HepG2 (cell line): Measurements from ENCODE around the gene CST11. TPM values are rescaled to one million over a fixed set of nuclear protein-coding genes. Genes with fewer than 3 reads are reported as not detected.

ENCODE experiments used
- ATAC-seq: fragments of 200-7000 bp; cut with Tn5 transposase; 3 replicates; pipeline ENCODE4 v1.9.1; 2020; ENCODE audit warnings: mild to moderate bottlenecking, moderate library complexity
- BruUV-seq: library from RNA; stranded (reverse); fragments of 400-500 nt; replicated peaks from 2 replicates; lab custom pipeline; 2021; lab: Mats Ljungman, UMichigan
- CTCF ChIA-PET: fragments of 300-600 bp; formaldehyde crosslinking; extraction: SDS; loops from one replicate; lab custom pipeline; 2021; ENCODE audit warnings: low total read pairs, inconsistent platforms, low intra/inter-chr PET ratio; lab: Yijun Ruan, JAX
- POLR2A ChIA-PET: fragments of 350-600 bp; sonication (Branson Sonifier 250); formaldehyde crosslinking; loops from one replicate; lab custom pipeline; 2020; ENCODE audit warnings: antibody characterized with exemption, inconsistent platforms; lab: Yijun Ruan, JAX
- DNase-seq: peaks from one replicate; pipeline ENCODE4 v3.0.0-alpha.2; 2015; ENCODE audit warnings: low spot score
- FAIRE-seq: peaks from 3 replicates; lab custom pipeline; 2011; peaks lifted over from hg19 to GRCh38; lab: Jason Lieb, UNC
- H2AFZ ChIP-seq: one replicate; pipeline ENCODE4 v1.6.1; 2011; ENCODE audit warnings: low read length, inconsistent platforms
- H3K27ac ChIP-seq: fragments of 300-600 bp; 3 replicates; pipeline ENCODE4 v1.8.0; 2011; ENCODE audit warnings: mixed run types, mild to moderate bottlenecking, mixed read lengths, low read length, inconsistent platforms; ENCODE audit not compliant: insufficient read depth; ENCODE audit errors: extremely low read length
- H3K27me3 ChIP-seq, 2 experiments: fragments of 200-600 bp in 1 of 2; 2 replicates in 1 of 2; 3 replicates in 1 of 2; pipeline versions ENCODE4 v1.6.0 to v1.8.0; 2011; ENCODE audit warnings: low read length in 2 of 2, mild to moderate bottlenecking in 2 of 2, moderate library complexity in 2 of 2, inconsistent platforms in 1 of 2; ENCODE audit not compliant: insufficient read depth in 2 of 2, control insufficient read depth in 1 of 2
- H3K36me3 ChIP-seq, 2 experiments: fragments of 200-600 bp in 1 of 2; replicated peaks in 1 of 2; 2 replicates in 1 of 2; 3 replicates in 1 of 2; pipeline versions ENCODE4 v1.5.1 to v1.8.0; 2011; ENCODE audit warnings: low read length in 2 of 2, inconsistent platforms in 1 of 2; ENCODE audit not compliant: insufficient read depth in 2 of 2, control insufficient read depth in 1 of 2
- H3K4me1 ChIP-seq: 2 replicates; pipeline ENCODE4 v1.5.1; 2012; ENCODE audit warnings: low read length, inconsistent platforms; ENCODE audit not compliant: insufficient read depth
- H3K4me2 ChIP-seq: 2 replicates; pipeline ENCODE4 v1.6.0; 2011; ENCODE audit warnings: low read depth, low read length, inconsistent platforms
- H3K4me3 ChIP-seq, 3 experiments: fragments of 200-600 bp in 1 of 3; sonication (generic), shearing (Covaris generic) in 1 of 3; replicated peaks in 1 of 3; 2 replicates each; pipeline ENCODE4 v1.5.1; 2011 to 2016; ENCODE audit warnings: low read length in 3 of 3, inconsistent platforms in 2 of 3, low read depth in 2 of 3, mild to moderate bottlenecking in 2 of 3, control low read depth in 1 of 3, mixed read lengths in 1 of 3; ENCODE audit not compliant: insufficient read depth in 1 of 3
- H3K79me2 ChIP-seq: one replicate; pipeline ENCODE4 v1.6.1; 2011; ENCODE audit warnings: low read length, inconsistent platforms; ENCODE audit not compliant: insufficient read depth
- H3K9ac ChIP-seq: 2 replicates; pipeline ENCODE4 v1.6.0; 2011; ENCODE audit warnings: mild to moderate bottlenecking, low read depth, low read length, inconsistent platforms; ENCODE audit not compliant: insufficient read depth
- H3K9me3 ChIP-seq: 2 replicates; pipeline ENCODE4 v1.5.1; 2012; ENCODE audit warnings: mild to moderate bottlenecking, low read length
- H4K20me1 ChIP-seq: 2 replicates; pipeline ENCODE4 v1.6.0; 2011; ENCODE audit warnings: inconsistent platforms, mild to moderate bottlenecking, low read length, moderate library complexity; ENCODE audit not compliant: insufficient read depth
- DBP ChIP-seq: sonication (generic); formaldehyde crosslinking; IDR thresholded peaks from 2 replicates; pipeline ENCODE4 v1.4.0; 2020; ENCODE audit warnings: missing genetic modification reagents; ENCODE audit errors: not compliant biosample characterization
- DNMT1 ChIP-seq: sonication (generic); formaldehyde crosslinking; IDR thresholded peaks from 2 replicates; pipeline ENCODE4 v1.5.1; 2020; ENCODE audit warnings: mild to moderate bottlenecking, missing genetic modification reagents
- MAZ ChIP-seq, 2 experiments: sonication (generic) in 1 of 2; formaldehyde crosslinking in 1 of 2; IDR thresholded peaks; 2 replicates each; pipeline versions ENCODE4 v1.5.0 to v1.6.1; 2012 to 2020; ENCODE audit warnings: low read depth in 2 of 2, mild to moderate bottlenecking in 2 of 2, borderline replicate concordance in 1 of 2, improper control_type of control experiment in 1 of 2, low read length in 1 of 2, missing genetic modification reagents in 1 of 2, moderate library complexity in 1 of 2
- RFX3 ChIP-seq: IDR thresholded peaks from 2 replicates; pipeline ENCODE4 v1.6.1; 2016; ENCODE audit warnings: missing biosample characterization, missing genetic modification reagents
- ZBTB20 ChIP-seq: sonication (generic); formaldehyde crosslinking; IDR thresholded peaks from 2 replicates; pipeline ENCODE4 v1.8.1; 2023; ENCODE audit warnings: missing genetic modification reagents, low read depth, mild to moderate bottlenecking, borderline replicate concordance
- ZFP36L1 ChIP-seq: sonication (generic); formaldehyde crosslinking; IDR thresholded peaks from 2 replicates; pipeline ENCODE4 v1.8.0; 2022; ENCODE audit warnings: mild to moderate bottlenecking, missing genetic modification reagents, moderate library complexity
- ZNF234 ChIP-seq: sonication (generic); formaldehyde crosslinking; conservative IDR thresholded peaks from 2 replicates; pipeline ENCODE4 v1.5.1; 2020; ENCODE audit warnings: mild to moderate bottlenecking, missing genetic modification reagents
- ZNF317 ChIP-seq: sonication (generic); formaldehyde crosslinking; IDR thresholded peaks from 2 replicates; pipeline ENCODE4 v1.5.0; 2020; ENCODE audit warnings: mild to moderate bottlenecking, missing genetic modification reagents
- ZNF547 ChIP-seq: sonication (generic); formaldehyde crosslinking; IDR thresholded peaks from 2 replicates; pipeline ENCODE4 v1.5.1; 2020; ENCODE audit warnings: mild to moderate bottlenecking, missing genetic modification reagents
- ZNF564 ChIP-seq: sonication (generic); formaldehyde crosslinking; IDR thresholded peaks from 2 replicates; pipeline ENCODE4 v1.8.1; 2023; ENCODE audit warnings: mild to moderate bottlenecking, missing genetic modification reagents
- ZSCAN12 ChIP-seq: sonication (generic); formaldehyde crosslinking; IDR thresholded peaks from 2 replicates; pipeline ENCODE4 v1.9.0; 2021; ENCODE audit warnings: mild to moderate bottlenecking, missing genetic modification reagents
- WGBS: methylation state at CpG from one replicate; pipeline ENCODE4 v1.1.6; 2017; ENCODE audit warnings: low lambda C conversion rate; 5-methylcytosine and 5-hydroxymethylcytosine counted together
- in situ Hi-C: cut with HindIII; loops from 2 replicates; pipeline ENCODE4 v1.10.0; 2017; ENCODE audit warnings: low pct_unique_long_range_greater_than_20kb; ENCODE audit not compliant: extremely low pct_ligation_motif_present
- intact Hi-C: fragments of 100-400 bp; cut with micrococcal nuclease; formaldehyde crosslinking; loops from one replicate; pipeline ENCODE4 v1.10.0; 2022; ENCODE audit not compliant: unreplicated experiment
- polyA plus RNA-seq, 8 experiments: library from polyadenylated mRNA; depleted of rRNA in 3 of 8; stranded (reverse) in 7 of 8; unstranded in 1 of 8; fragments of >200 nt; fragmentation: Illumina TruSeq in 4 of 8; extraction: Trizol in 4 of 8; gene quantifications; 2 replicates each; pipeline versions ENCODE4 v1.2.1 to v1.2.3, GENCODE V29; 2011 to 2016; ENCODE audit warnings: low read depth in 4 of 8, missing spikeins in 1 of 8, mixed read lengths in 1 of 8; ENCODE audit not compliant: insufficient read depth in 1 of 8
- total RNA-seq, 5 experiments: library from RNA; depleted of rRNA; stranded (reverse); fragments of >200 nt; fragmentation: Illumina TruSeq; extraction: Trizol; gene quantifications; 2 replicates each; pipeline ENCODE4 v1.2.3, GENCODE V29; 2016; ENCODE audit warnings: low read depth in 1 of 5
- TF ChIP-seq, protein P1 (sequence below): sonication (generic); formaldehyde crosslinking; IDR thresholded peaks from 2 replicates; pipeline ENCODE4 v1.9.0; 2021; ENCODE audit warnings: missing genetic modification reagents, borderline replicate concordance
- TF ChIP-seq, protein P2 (sequence below): sonication (generic); formaldehyde crosslinking; IDR thresholded peaks from 2 replicates; pipeline ENCODE4 v1.8.0; 2022; ENCODE audit warnings: mild to moderate bottlenecking, missing genetic modification reagents, borderline replicate concordance
- TF ChIP-seq, protein P3 (sequence below): sonication (generic); formaldehyde crosslinking; IDR thresholded peaks from 2 replicates; pipeline ENCODE4 v1.8.0; 2022; ENCODE audit warnings: missing genetic modification reagents, low read depth, mild to moderate bottlenecking, borderline replicate concordance

CST11 gene
- total and polyA plus RNA-seq, 2 of the 13 experiments (the other 11 are each of a cell fraction or from before 2014, with no cell fraction given), result not detected

DNA sequence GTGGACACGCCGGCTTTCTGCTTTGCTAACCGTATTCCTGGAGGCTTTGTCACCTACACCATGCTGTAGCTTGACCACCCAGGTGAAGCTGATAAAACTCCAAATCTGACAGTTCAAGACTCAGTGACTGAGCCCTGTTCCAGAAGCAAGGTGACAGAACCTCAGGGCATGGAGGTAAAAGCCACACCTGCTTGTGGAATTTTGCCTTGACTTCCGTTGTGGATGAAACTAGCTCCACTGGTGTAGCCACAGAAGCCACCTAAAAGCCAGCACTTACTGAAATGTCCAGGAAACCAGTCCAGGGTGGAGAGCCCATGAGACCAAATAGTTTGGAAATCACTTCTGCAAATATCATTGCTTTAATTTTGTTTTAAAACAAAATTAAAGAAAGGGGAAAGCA is 49.2 kb upstream of the CST11 start (continued):
- TF ChIP-seq, protein P1, sequence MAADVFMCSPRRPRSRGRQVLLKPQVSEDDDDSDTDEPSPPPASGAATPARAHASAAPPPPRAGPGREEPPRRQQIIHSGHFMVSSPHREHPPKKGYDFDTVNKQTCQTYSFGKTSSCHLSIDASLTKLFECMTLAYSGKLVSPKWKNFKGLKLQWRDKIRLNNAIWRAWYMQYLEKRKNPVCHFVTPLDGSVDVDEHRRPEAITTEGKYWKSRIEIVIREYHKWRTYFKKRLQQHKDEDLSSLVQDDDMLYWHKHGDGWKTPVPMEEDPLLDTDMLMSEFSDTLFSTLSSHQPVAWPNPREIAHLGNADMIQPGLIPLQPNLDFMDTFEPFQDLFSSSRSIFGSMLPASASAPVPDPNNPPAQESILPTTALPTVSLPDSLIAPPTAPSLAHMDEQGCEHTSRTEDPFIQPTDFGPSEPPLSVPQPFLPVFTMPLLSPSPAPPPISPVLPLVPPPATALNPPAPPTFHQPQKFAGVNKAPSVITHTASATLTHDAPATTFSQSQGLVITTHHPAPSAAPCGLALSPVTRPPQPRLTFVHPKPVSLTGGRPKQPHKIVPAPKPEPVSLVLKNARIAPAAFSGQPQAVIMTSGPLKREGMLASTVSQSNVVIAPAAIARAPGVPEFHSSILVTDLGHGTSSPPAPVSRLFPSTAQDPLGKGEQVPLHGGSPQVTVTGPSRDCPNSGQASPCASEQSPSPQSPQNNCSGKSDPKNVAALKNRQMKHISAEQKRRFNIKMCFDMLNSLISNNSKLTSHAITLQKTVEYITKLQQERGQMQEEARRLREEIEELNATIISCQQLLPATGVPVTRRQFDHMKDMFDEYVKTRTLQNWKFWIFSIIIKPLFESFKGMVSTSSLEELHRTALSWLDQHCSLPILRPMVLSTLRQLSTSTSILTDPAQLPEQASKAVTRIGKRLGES, result no peak
- no peak for TF ChIP-seq MAZ (IDR thresholded peaks at IDR 0.05; ENCODE audit: borderline replicate concordance, low read depth, low read length)
- no peak for TF ChIP-seq MAZ (CRISPR knock-in tag; IDR thresholded peaks at IDR 0.05; ENCODE audit: low read depth)

DNA sequence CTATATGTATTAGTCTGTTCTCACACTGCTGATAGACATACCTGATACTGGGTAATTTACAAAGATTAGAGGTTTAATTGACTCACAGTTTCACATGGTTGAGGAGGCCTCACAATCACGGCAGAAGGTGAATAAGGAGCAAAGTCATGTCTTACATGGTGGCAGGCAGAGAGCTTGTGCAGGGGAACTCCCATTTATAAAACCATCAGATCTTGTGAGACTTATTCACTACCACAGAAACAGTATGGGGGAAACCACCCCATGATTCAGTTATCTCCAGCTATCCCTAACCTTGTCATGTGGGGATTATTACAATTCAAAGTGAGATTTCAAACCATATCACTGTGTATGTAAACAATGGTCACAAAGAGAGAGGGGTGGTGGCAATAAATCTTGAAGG is 44.9 kb upstream of the CST11 start:
- no peaks in the 10 kb centered on the region for H3K36me3 ChIP-seq
- BruUV-seq, result no TSS peak
- H3K79me2 ChIP-seq, result no peaks in the 10 kb centered on the region
- no peak for DNase-seq
- H3K9me3 ChIP-seq, result no peaks in the 10 kb centered on the region
- intact Hi-C loops (no loop called here), in situ Hi-C loops (no loop called here)
- no peak overlapping the region for H3K4me3 ChIP-seq
- H3K4me1 ChIP-seq, result peaks cover 16% of the 10 kb centered on the region
- H4K20me1 ChIP-seq, result no peaks in the 10 kb centered on the region
- H3K4me2 ChIP-seq, result no peak overlapping the region
- no peak for ATAC-seq
- WGBS, result 0% methylated on average over 1 of the region's 1 CpG
- ChIA-PET CTCF (no interaction called here), POLR2A (no interaction called here)
- H2AFZ ChIP-seq, result no peak overlapping the region
- no peak overlapping the region for H3K9ac ChIP-seq
- H3K27ac ChIP-seq, result no peak overlapping the region
- FAIRE-seq, result no peak
- H3K27me3 ChIP-seq, result peaks cover 0 to 35% of the 10 kb centered on the region in 2 experiments; a peak in 2 of 5 replicates
- TF ChIP-seq RFX3, result no peak
- no peak for TF ChIP-seq DNMT1 (CRISPR knock-in tag)
- no peak for TF ChIP-seq ZBTB20 (CRISPR knock-in tag)
- TF ChIP-seq, protein P2, sequence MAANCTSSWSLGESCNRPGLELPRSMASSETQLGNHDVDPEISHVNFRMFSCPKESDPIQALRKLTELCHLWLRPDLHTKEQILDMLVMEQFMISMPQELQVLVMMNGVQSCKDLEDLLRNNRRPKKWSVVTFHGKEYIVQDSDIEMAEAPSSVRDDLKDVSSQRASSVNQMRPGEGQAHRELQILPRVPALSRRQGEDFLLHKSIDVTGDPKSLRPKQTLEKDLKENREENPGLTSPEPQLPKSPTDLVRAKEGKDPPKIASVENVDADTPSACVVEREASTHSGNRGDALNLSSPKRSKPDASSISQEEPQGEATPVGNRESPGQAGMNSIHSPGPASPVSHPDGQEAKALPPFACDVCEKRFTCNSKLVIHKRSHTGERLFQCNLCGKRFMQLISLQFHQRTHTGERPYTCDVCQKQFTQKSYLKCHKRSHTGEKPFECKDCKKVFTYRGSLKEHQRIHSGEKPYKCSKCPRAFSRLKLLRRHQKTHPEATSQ (CRISPR knock-in tag), result no peak
- no peak for TF ChIP-seq DBP (CRISPR knock-in tag)
- TF ChIP-seq, protein P3, sequence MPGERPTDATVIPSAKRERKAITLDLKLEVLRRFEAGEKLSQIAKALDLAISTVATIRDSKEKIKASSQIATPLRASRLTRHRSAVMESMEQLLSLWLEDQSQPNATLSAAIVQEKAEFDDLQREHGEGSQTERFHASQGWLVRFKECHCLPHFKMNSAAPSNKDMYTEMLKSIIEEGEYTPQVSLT (CRISPR knock-in tag), result no peak
- TF ChIP-seq ZSCAN12, result no peak
- no peak for TF ChIP-seq ZFP36L1 (CRISPR knock-in tag)
- TF ChIP-seq ZNF317 (CRISPR knock-in tag), result no peak
- TF ChIP-seq ZNF547 (CRISPR knock-in tag), result no peak
- TF ChIP-seq ZNF564, result no peak
- TF ChIP-seq ZNF234 (CRISPR knock-in tag), result no peak
